Measurements from ENCODE around the gene BMX. TPM values are rescaled to one million over a fixed set of nuclear protein-coding genes. Genes with fewer than 3 reads are reported as not detected.

Gene BMX
- total and polyA plus RNA-seq, 8 donors = 1.5 to 5.8 (median 2.5) TPM

DNA sequence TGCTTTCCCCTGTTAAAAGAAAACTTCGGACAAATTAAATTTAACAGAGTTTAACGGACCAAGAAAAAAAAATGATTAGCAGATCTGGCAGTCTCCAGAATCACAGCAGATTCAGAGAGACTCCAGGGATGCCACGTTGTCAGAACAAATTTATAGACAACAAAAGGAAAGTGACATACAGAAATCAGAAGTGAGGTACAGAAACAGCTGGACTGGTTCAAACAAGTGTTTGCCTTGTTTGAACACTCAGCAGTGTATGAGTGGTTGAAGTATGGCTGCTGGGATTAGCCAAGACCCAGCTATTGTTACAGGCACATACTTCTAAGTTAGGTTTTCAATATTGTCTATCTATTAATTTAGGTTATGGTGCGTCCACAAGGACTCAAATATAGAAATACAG lies 26.6 kb upstream of the BMX start:
- H3K27me3 ChIP-seq = no peaks in the 10 kb centered on the region
- no peaks in the 10 kb centered on the region for H3K36me3 ChIP-seq
- H3K4me1 ChIP-seq = no peaks in the 10 kb centered on the region
- H3K4me3 ChIP-seq = no peak overlapping the region
- ATAC-seq (peak; percentile 59), DNase-seq (no peak)
- TF ChIP-seq, protein P1, sequence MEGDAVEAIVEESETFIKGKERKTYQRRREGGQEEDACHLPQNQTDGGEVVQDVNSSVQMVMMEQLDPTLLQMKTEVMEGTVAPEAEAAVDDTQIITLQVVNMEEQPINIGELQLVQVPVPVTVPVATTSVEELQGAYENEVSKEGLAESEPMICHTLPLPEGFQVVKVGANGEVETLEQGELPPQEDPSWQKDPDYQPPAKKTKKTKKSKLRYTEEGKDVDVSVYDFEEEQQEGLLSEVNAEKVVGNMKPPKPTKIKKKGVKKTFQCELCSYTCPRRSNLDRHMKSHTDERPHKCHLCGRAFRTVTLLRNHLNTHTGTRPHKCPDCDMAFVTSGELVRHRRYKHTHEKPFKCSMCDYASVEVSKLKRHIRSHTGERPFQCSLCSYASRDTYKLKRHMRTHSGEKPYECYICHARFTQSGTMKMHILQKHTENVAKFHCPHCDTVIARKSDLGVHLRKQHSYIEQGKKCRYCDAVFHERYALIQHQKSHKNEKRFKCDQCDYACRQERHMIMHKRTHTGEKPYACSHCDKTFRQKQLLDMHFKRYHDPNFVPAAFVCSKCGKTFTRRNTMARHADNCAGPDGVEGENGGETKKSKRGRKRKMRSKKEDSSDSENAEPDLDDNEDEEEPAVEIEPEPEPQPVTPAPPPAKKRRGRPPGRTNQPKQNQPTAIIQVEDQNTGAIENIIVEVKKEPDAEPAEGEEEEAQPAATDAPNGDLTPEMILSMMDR (IDR thresholded peaks at IDR 0.05) = no peak
- H3K27ac ChIP-seq = no peak overlapping the region
- H3K9me3 ChIP-seq = no peaks in the 10 kb centered on the region
- intact Hi-C loops (cut with DNase I) = no loop called here

DNA sequence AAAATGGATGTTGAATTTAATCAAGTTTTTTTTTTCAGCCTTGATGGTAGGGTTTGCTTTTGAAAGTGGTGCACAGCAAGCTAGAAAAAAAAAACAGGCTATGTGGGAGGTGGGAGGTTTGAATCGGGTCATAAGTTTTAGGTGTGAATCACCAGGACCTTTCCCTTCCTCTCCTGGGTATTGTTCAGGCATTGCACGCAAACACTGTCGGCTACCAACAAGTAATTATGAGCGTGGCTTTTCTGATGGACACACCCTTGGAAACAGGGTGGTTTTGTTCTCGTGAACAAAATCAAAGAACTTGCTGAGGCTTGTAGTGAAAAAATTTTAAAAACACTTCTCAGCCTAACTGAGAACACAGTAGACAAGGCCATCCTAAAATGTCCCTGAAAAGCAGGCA lies 25.6 kb upstream of the BMX start:
- Histone ChIP-seq H3K36me3 (no peaks in the 10 kb centered on the region), H3K9me3 (no peaks in the 10 kb centered on the region), H3K27ac (no peak overlapping the region), H3K4me1 (no peaks in the 10 kb centered on the region), H3K4me3 (no peak overlapping the region), H3K27me3 (no peaks in the 10 kb centered on the region)
- TF ChIP-seq, protein P1 (IDR thresholded peaks at IDR 0.05) = no peak
- no peak for ATAC-seq
- no peak for DNase-seq
- intact Hi-C loops (cut with DNase I) = no loop called here

DNA sequence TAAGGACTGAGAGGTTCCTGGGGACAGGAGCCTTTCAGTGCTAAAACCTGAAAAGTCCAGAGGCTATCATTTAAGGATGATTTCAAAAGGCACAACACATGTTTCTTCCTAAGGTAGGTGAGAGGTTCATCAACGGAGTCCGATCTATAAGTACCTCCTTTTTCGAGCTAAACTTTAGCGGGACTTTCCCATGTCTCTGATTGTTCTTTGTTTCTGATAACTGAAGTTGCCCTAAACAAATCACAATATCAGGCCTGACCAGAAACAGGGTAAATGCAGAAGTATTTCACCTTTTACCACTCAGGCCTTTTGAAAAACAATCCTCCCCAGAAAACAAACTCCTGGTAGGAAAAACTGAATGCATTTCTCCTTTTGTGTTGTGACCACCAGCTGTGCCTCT lies 25.1 kb upstream of the BMX start:
- DNase-seq (no peak), ATAC-seq (no peak)
- Histone ChIP-seq H3K27ac (no peak overlapping the region), H3K36me3 (no peaks in the 10 kb centered on the region), H3K4me3 (no peak overlapping the region), H3K4me1 (no peaks in the 10 kb centered on the region), H3K9me3 (no peaks in the 10 kb centered on the region), H3K27me3 (no peaks in the 10 kb centered on the region)
- TF ChIP-seq, protein P1 (IDR thresholded peaks at IDR 0.05) = no peak
- intact Hi-C loops (cut with DNase I) = no loop called here

DNA sequence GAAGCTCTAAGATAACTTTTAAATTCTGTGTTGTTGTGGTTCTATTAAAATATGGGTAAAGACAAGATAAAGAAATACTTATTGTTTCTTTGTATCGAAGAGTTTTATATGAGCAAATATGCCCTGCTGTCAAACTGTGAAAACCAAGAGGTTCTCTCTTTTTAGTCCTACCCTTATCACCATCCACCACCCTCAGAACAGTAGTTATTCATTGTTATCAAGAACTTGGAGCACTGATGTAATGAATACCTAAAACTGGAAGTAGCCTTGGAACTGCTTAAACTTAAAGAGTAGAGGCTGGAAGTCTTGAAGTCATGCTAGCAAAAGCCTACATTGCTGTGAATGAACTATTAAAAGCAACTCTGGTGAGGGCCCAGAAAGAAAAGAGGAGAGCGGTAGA lies 16.7 kb upstream of the BMX start:
- Histone ChIP-seq H3K27ac (no peak overlapping the region), H3K4me1 (no peaks in the 10 kb centered on the region), H3K4me3 (no peak overlapping the region), H3K9me3 (no peaks in the 10 kb centered on the region), H3K27me3 (peaks cover 0 to 3% of the 10 kb centered on the region in 2 donors), H3K36me3 (no peaks in the 10 kb centered on the region)
- DNase-seq = no peak
- TF ChIP-seq, protein P1 (IDR thresholded peaks at IDR 0.05) = no peak
- ATAC-seq = no peak
- intact Hi-C loops (cut with DNase I) = no loop called here

DNA sequence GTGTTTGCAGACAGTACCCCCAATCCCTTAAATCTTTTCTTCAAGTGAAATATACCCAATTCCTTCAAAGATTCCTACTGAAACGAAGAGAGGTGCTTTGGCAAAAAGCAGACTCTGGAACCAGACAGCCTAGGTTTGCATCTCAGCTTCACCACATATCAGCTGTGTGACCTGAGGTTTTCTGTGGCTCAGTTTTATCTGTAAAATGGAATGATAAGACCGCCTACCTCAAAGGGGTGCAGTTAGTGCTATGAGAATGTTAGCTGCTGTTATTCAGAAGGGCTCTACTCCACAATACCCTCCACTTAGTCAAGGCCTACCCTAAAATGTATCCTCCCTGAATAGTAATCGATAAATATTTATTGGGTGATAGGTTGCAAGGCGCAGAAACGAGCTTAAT lies 8.1 kb upstream of the BMX start:
- Histone ChIP-seq H3K27me3 (peaks cover 0 to 18% of the 10 kb centered on the region in 2 donors), H3K4me1 (no peaks in the 10 kb centered on the region), H3K27ac (peak overlapping the region in 1 of 2 donors; percentile 72), H3K4me3 (peak overlapping the region; percentile 31 to 51), H3K9me3 (no peaks in the 10 kb centered on the region), H3K36me3 (no peaks in the 10 kb centered on the region)
- TF ChIP-seq, protein P1 (IDR thresholded peaks at IDR 0.05) = no peak
- ATAC-seq (no peak), DNase-seq (no peak)
- intact Hi-C loops (cut with DNase I) = no loop called here

All from left lung (tissue), 10 donors.